HG02571 (cell line): ENCODE results near the gene SLC3A2.

Experiments used
- ATAC-seq: cut with Tn5 transposase; IDR thresholded peaks from one replicate; pipeline ENCODE4 v1.9.1; 2021; ENCODE audit warnings: mild to moderate bottlenecking, moderate library complexity; ENCODE audit not compliant: unreplicated experiment

SLC3A2 gene

DNA sequence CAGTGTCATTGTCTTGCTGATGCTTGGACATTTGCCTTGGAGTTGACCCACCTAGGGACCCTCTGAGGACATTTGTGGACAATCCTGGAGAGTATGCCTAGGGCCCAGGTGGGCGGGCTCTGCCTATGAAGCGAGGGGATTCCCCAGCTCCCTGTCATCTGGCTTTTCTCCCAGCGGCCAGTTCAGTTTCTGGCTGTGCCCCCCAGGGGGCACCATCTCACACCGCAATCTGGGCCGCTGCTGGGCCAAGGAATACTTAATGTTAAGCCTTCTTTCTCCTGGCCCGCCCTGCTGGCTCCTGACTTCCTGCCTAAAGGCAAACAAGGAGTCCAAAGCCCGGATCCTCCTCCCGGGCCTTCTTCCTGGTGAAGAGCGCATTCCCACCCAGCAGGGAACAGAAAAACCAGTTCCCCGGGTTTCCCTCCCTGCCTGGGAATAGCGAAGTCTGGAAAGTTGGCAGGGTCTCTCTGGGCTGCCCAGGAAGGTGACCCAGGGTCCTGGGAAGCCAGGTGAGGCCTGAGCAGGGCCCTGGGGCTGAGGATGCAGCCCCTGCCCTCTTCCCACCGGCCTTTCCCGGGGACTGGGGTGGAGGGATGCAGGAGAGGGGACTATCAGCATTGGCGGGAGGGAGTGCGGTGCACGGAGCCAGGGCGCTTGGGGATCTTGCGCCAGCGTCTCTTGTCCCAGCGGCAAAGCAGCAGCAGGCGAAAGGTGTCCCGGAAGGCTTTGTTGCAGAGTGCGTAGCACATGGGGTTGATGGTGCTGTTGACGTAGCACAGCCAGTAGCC is 28.6 kb downstream of the SLC3A2 start:
- ATAC-seq: no peak

GRCh38 chr11:62910141-62910882 is 29.6 kb downstream of the SLC3A2 start:
- no peak for ATAC-seq

DNA sequence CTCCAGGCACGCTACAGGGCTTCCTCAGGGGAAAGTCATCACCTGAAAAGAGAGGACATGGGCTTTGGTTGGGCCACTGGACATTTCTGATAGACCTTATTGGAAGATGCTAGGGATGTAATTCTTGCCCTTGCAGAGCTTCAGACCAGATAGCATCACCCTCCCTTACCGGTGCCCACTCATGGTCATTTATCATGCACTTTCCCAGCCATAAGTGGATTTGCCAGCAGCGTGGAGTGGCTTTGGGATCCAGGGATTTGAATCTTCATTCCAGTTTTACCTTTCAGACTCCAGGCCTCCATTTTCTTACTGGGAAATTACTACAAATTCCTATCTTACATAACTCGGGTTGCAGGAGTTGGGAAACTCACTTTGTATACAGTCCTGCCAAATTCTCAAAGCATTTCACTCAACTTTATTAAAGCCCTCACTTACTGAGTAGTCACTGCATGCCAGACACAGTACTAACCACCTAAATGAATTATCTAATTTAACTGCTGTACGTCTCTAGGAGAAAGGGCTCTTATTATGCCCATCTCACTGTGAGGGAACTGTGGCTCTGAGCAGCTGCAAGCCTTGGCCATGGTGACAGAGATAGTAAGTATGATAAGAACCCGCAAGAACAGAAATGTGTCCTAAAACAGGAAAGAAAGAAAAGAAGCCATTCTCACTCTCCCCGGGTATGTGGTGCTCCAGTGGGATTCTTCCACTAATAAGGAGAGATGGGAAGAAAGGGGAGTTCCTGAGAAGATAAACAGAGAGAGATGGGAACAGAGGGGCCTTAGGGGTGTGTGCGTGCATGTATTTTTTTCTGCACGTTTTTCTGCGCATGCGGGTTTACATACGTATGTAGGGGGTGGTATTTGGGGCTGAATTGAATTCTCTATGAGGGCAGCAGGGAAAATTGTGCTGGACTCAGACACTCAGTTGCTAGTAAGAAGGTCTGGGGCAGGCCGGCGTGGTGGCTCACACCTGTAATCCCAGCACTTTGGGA is 30.7 kb downstream of the SLC3A2 start:
- ATAC-seq: no peak

DNA sequence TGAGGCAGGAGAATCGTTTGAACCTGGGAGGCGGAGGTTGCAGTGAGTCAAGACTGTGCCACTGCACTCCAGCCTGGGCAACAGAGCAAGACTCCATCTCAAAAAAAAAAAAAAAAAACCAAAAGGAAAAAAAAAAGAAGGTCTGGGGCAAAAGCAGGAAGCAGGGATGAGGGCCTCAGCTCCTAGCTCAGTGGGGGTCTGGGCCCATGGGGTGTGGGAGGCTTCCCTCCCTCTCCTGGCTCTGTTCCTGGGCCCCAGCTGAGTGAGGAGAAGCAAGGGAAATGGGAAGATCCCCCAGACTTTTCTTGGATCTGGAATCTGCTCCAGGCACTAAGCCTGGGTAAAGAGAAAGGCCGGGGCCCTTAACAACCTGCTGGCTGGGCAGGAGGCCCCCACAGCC is 31.6 kb downstream of the SLC3A2 start:
- ATAC-seq: no peak

DNA sequence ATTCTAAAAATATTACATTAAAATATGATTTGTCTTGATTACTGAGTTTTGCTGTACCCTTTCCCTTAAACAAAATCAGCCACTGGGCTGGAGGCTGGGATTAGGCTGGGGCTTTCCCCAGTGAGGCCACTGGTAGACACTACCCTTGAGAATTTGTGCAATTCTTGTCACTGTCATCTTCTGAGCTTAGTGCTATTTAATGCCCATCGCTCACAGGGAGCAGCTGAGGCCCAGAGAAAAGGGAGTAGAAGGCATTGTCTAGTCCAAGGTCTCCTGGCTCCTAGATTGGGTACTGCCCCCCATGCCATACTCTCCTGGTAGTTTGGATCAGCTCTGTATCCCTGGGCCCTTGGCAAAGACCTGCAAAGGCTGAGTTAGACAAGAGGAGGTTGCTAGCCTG is 33.7 kb downstream of the SLC3A2 start:
- no peak for ATAC-seq

- no peak for ATAC-seq
Measured at GRCh38 chr11:62917906-62918502, 37.3 kb downstream of the SLC3A2 start.

- no peak for ATAC-seq
Measured at GRCh38 chr11:62918531-62918930, 37.8 kb downstream of the SLC3A2 start.

DNA sequence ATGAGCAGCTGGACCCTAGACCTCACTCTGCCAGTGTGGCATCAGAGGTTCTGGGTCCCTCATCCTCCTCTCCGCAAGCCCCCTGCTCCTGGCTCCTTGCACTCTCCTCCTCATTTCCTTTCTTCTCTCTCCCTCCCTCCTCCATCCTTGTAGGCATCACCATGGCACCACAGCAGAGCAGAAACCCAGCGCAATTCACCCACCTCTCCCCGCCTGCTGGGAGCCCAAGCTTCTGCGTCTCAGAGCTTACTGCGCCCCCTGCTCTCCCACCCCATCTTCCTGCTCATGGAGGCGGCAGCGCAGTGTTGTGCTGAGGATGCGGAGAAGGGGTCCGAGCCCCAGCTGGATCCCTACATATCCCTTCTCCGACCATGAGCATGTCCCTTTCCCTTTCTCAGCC is 38.8 kb downstream of the SLC3A2 start:
- ATAC-seq: no peak

DNA sequence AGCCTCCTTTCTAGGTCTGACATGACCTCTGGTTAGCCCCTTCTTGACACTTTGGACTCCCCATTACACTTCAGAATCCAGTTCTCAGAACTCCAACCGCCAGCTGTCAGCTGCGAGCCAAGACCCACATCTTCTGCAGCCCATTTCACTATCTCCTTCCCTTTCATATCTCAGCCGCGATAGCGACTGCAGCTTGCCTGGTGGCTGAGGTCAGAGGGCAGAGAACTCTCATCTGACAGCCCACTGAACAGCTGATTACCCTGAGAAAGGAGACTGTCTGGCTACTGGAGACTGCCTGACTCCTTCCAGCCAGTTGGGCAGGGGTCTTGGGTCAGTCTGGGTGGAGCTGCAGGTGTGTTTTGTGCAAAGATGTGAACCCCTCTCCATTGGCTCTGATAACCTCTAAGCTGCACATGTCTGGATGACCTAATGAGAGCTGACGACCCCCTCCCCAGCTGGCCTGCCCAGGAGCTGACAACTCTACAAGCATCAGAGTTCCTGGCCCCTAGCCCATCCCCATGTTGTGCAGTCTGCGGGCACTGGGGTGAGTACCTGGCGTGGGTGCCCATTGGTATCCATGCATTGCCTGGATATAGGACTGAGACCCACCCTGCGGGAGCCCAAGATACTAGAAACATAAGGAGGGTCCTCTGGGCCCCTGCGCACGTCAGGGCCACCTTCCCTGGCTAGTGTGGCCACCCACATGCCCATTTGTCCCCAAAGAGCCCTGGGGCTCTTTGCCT is 39.4 kb downstream of the SLC3A2 start:
- no peak for ATAC-seq

- ATAC-seq: no peak
Measured at GRCh38 chr11:62921201-62921572, 40.5 kb downstream of the SLC3A2 start, which contains the start of gene CHRM1. Gene CHRM1, minus strand, starts transcription at chr11:62921363. Its CDS starts 10,263 bp downstream, at chr11:62911100.

- no peak for ATAC-seq
Measured at GRCh38 chr11:62921573-62922188, 41.0 kb downstream of the SLC3A2 start.

DNA sequence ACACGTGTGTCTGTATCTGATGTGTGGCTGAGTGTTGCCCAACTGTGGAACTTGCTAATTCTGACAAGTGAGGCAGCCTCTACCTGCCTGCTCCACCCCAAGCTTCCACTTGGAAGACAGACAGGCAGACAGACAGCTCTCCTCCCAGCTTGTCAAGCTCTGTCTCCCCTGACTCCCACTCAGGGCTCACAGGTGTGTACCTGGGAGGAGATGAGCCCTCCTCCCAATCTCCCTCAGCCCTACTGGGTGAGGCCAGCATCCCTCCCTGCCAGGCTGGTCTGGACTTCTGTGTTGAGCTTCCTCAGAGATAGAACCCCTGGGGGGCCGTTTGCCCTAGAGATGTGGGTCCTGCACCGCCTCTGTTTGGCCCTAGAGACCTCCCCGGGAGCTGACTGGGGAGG is 41.5 kb downstream of the SLC3A2 start:
- no peak for ATAC-seq

DNA sequence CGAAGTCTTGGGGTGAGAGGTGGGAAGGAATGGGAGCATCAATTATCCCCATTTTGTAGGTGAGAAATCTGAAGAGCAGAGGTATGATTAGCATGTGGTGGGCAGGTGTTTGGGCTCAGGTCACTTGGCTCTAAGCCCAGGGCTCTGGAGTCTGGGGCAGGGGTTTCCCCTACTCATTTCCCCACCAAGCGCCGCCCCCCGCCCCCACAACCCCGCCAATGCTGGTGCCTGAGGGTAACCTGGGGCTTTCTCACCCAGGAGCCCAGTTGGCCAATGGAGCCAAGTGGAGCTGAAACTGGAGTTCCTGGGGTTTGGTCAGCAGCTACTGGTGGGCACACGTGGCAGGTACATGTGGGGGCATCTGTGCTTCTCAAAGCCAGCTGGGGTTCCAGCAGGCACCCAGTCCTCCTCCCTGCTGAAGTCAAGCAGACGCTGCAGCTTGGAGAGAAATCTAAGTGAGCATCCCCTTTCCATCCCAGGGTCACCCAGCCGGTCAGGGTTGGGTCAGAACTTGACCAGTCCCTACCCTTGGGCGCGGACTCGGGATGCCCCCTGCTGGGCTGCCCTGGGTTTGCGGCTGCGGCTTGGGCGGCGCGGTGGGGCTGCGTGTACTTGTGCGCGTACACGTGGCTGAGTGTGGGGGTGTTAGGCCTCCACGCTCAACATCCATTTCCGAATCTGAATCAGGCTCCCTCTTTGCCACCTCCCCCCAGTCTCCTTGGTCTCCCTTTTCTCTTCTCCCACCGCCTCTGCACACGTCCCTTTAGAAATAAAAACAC is 42.1 kb downstream of the SLC3A2 start:
- no peak for ATAC-seq

DNA sequence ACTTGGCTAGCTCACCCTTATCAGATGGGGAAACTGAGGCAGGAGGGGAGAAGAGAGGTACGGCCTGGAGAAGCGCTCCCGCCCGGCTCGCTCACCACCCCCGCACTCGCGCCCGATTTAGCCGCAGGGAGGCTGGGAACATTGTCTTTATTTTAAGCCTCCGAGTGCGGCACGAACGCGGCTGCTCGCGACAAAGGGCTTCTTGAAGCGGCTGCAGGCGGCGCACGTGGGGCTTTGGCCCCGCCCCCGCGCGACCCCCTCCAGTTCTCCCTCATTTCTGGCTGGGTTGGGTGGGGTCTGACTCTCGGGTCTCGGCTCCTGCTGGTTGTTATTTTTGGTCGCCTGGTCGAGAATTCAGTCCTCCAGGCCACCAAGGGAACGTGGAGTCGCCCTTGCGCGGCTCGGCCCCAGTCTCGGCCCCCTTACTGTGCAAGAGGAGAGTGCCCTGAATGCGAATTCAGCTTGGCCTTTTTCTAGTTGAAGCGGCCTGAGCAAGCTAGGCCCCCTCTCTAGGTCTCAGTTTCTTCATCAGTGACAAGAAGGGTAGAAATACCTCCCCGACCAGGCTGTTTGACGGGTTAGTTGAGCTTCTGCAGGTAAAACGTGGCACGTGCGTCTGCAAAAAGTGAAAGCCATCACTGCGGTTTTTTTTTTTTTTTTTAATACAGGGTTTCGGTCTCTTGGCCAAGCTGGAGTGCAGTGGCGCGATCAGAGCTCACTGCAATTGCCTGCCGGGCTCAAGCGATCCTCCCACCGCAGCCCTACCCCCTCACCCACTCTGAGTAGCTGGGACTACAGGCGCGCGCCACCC is 43.1 kb downstream of the SLC3A2 start:
- no peak for ATAC-seq

- ATAC-seq: no peak
Measured at GRCh38 chr11:62925308-62925707, 44.6 kb downstream of the SLC3A2 start.

GRCh38 chr11:62925745-62926679 is 45.3 kb downstream of the SLC3A2 start:
- ATAC-seq: no peak
